Upper lobe of left lung (tissue), 6 donors: ENCODE measurements around the gene POGZ. TPM values are rescaled to one million over a fixed set of nuclear protein-coding genes. Genes with fewer than 3 reads are reported as not detected.

Experiments used
- ATAC-seq, 2 donors: fragments of 200-7000 bp; cut with Tn5 transposase; one replicate each; pipeline ENCODE4 v1.9.1; 2022; ENCODE audit warnings: mild to moderate bottlenecking in 2 of 2, moderate library complexity in 2 of 2; ENCODE audit not compliant: low FRiP score in 2 of 2
- DNase-seq, 2 donors: peaks; one replicate each; pipeline ENCODE4 v3.0.0-alpha.2; 2019 to 2020
- H3K27ac ChIP-seq, 4 donors: fragments of 200-600 bp; sonication (generic); one replicate each; pipeline ENCODE4 v1.5.1; 2016 to 2019
- H3K27me3 ChIP-seq, 4 donors: fragments of 200-600 bp; sonication (generic); one replicate each; pipeline ENCODE4 v1.5.1; 2017 to 2019
- H3K36me3 ChIP-seq, 4 donors: fragments of 200-600 bp; sonication (generic); one replicate each; pipeline ENCODE4 v1.5.1; 2016 to 2019
- H3K4me1 ChIP-seq, 4 donors: fragments of 200-600 bp; sonication (generic); one replicate each; pipeline ENCODE4 v1.5.1; 2018 to 2019
- H3K4me3 ChIP-seq, 4 donors: fragments of 200-600 bp; sonication (generic); one replicate each; pipeline ENCODE4 v1.5.1; 2017 to 2019; ENCODE audit warnings: mild to moderate bottlenecking in 2 of 4, moderate library complexity in 1 of 4
- H3K9me3 ChIP-seq, 4 donors: fragments of 200-600 bp; sonication (generic); one replicate each; pipeline ENCODE4 v1.5.1; 2018 to 2019
- CTCF ChIP-seq, 6 experiments: fragments of 450-650 bp in 4 of 6; fragments of 200-600 bp in 2 of 6; sonication (generic) in 2 of 6; IDR thresholded peaks; one replicate each; pipeline ENCODE4 v1.5.1; 2016 to 2019; ENCODE audit warnings: antibody characterized with exemption in 6 of 6
- EP300 ChIP-seq, 4 donors: sonication (generic); formaldehyde crosslinking; IDR thresholded peaks; one replicate each; pipeline ENCODE4 v1.5.1; 2017; ENCODE audit warnings: antibody characterized with exemption in 4 of 4, control low read depth in 2 of 4
- POLR2A ChIP-seq, 4 donors: fragments of 450-650 bp; IDR thresholded peaks; one replicate each; pipeline ENCODE4 v1.5.1; 2016 to 2017; ENCODE audit warnings: antibody characterized with exemption in 4 of 4, mild to moderate bottlenecking in 2 of 4
- POLR2AphosphoS5 ChIP-seq, 2 donors: sonication (generic); formaldehyde crosslinking; IDR thresholded peaks; one replicate each; pipeline ENCODE4 v1.5.1; 2017; ENCODE audit warnings: antibody characterized with exemption in 2 of 2
- WGBS, 2 donors: methylation state at CpG; one replicate each; pipeline ENCODE4 v1.1.5; 2017 to 2018; 5-methylcytosine and 5-hydroxymethylcytosine counted together
- small RNA-seq, 4 donors: library from RNA; depleted of rRNA; stranded (forward); fragments of <200 nt; gene quantifications; one replicate each; pipeline ENCODE3, GENCODE V24; 2016
- total RNA-seq, 6 donors: library from RNA; depleted of rRNA in 4 of 6; stranded (reverse); fragments of >200 nt in 4 of 6; gene quantifications; one replicate each; pipeline versions ENCODE4 v1.1.0 to v1.2.1, GENCODE V29; 2016 to 2021
- donor health status: DM: no; HTN: no; CAD: no; lungs with moderate emphysema.
- donor health status: DM: no; HTN: yes; CAD: no; lungs with severe emphysema.

POGZ gene
- total RNA-seq, 6 donors from 2014 or later, result 34.2 to 148 (median 67.9) TPM

GRCh38 chr1:151361883-151362282 is 97.4 kb downstream of the POGZ start:
- ATAC-seq (no peak), DNase-seq (no peak)
- Histone ChIP-seq H3K9me3 (peaks cover 0 to 11% (median 2%) of the 10 kb centered on the region in 4 donors), H3K4me1 (no peaks in the 10 kb centered on the region), H3K27ac (no peak overlapping the region), H3K36me3 (peaks cover 14 to 41% (median 35%) of the 10 kb centered on the region in 4 donors), H3K4me3 (no peak overlapping the region), H3K27me3 (no peaks in the 10 kb centered on the region)
- TF ChIP-seq POLR2AphosphoS5 (IDR thresholded peaks at IDR 0.05) (no peak), CTCF (IDR thresholded peaks at IDR 0.05) (no peak), EP300 (IDR thresholded peaks at IDR 0.05) (no peak)

- 40 to 47% methylated on average over 2 of the region's 2 CpGs for WGBS, 2 donors
- H3K27me3 ChIP-seq, result no peaks in the 10 kb centered on the region
- no peak overlapping the region for H3K27ac ChIP-seq
- ATAC-seq (no peak), DNase-seq (no peak)
- H3K9me3 ChIP-seq, result no peaks in the 10 kb centered on the region
- no peaks in the 10 kb centered on the region for H3K4me1 ChIP-seq
- H3K4me3 ChIP-seq, result no peak overlapping the region
- TF ChIP-seq CTCF (IDR thresholded peaks at IDR 0.05) (no peak), EP300 (IDR thresholded peaks at IDR 0.05) (no peak), POLR2A (IDR thresholded peaks at IDR 0.05) (no peak), POLR2AphosphoS5 (IDR thresholded peaks at IDR 0.05) (no peak)
- no peaks in the 10 kb centered on the region for H3K36me3 ChIP-seq
These were observed 102.6 kb downstream of the POGZ start for GRCh38 chr1:151356696-151357095.

Small RNAs within 50 kb of the gene (small RNA-seq; reads per million reads assigned to genes)
- gene RNY4P25, result 0.22 to 5.2 (median 1.2) reads per million in 4 donors

Other genes with a start within 250 kb of the POGZ start
- gene PSMD4, start 204.8 kb downstream of the POGZ start, total RNA-seq, result 100 to 1,000 TPM; 102 to 132 (median 119) TPM
- gene ZNF687, start 177.2 kb downstream of the POGZ start, total RNA-seq, result 10 to 100 TPM; 17.4 to 50.3 (median 27.2) TPM
- gene PI4KB, start 132.1 kb downstream of the POGZ start, total RNA-seq, result 100 to 1,000 TPM in 1 of 6 donors, 10 to 100 TPM in 5; 41.3 to 127 (median 64.0) TPM
- 10 to 100 TPM; 31.5 to 55.5 (median 43.2) TPM for gene RFX5, start 112.2 kb downstream of the POGZ start, total RNA-seq
- 100 to 1,000 TPM; 241 to 804 (median 431) TPM for gene SELENBP1, start 86.8 kb downstream of the POGZ start, total RNA-seq
- 100 to 1,000 TPM; 127 to 216 (median 179) TPM for gene PSMB4, start 59.9 kb downstream of the POGZ start, total RNA-seq
- 100 to 1,000 TPM in 3 of 6 donors, 10 to 100 TPM in 3; 51.6 to 223 (median 99.2) TPM for gene CGN, start 51.9 kb upstream of the POGZ start, total RNA-seq
- 10 to 100 TPM in 5 of 6 donors, 1 to 10 TPM in 1; 9.9 to 18.1 (median 12.5) TPM for gene TUFT1, start 80.8 kb upstream of the POGZ start, total RNA-seq
- gene SNX27, start 152.6 kb upstream of the POGZ start, total RNA-seq, result 10 to 100 TPM; 35.0 to 62.9 (median 51.9) TPM